ENCODE data around the gene AZIN2.

Gene AZIN2

GRCh38 chr1:33163621-33164519 is 82.9 kb downstream of the AZIN2 start:
- FAIRE-seq = no peak

GRCh38 chr1:33165209-33165608 is 84.3 kb downstream of the AZIN2 start:
- TF ChIP-seq TAF1 (IDR thresholded peaks at IDR 0.05; ENCODE audit: low read depth, low read length) = no peak
- no peak for TF ChIP-seq POLR2A (IDR thresholded peaks at IDR 0.05; ENCODE audit: low read depth, low read length)
- TF ChIP-seq POU2F2 (IDR thresholded peaks at IDR 0.05; ENCODE audit: low read depth, low read length) = no peak
- TF ChIP-seq PAX5 (IDR thresholded peaks at IDR 0.05; ENCODE audit: insufficient read depth, low read length, severe bottlenecking) = no peak
- no peak for TF ChIP-seq SPI1 (IDR thresholded peaks at IDR 0.05; ENCODE audit: low read depth, low read length)
- no peak for TF ChIP-seq POLR2AphosphoS5 (IDR thresholded peaks at IDR 0.05; ENCODE audit: low read depth, low read length)
- FAIRE-seq (no peak), DNase-seq (ENCODE audit: insufficient read length, low spot score) (no peak)

More at GRCh38 chr1:33163621-33164519, 82.9 kb downstream of the AZIN2 start:
- no peak for DNase-seq (ENCODE audit: insufficient read length, low spot score)
- TF ChIP-seq PAX5 (IDR thresholded peaks at IDR 0.05; ENCODE audit: insufficient read depth, low read length, severe bottlenecking) (no peak), POU2F2 (IDR thresholded peaks at IDR 0.05; ENCODE audit: low read depth, low read length) (no peak), POLR2AphosphoS5 (IDR thresholded peaks at IDR 0.05; ENCODE audit: low read depth, low read length) (no peak), POLR2A (IDR thresholded peaks at IDR 0.05; ENCODE audit: low read depth, low read length) (no peak), TAF1 (IDR thresholded peaks at IDR 0.05; ENCODE audit: low read depth, low read length) (no peak), SPI1 (IDR thresholded peaks at IDR 0.05; ENCODE audit: low read depth, low read length) (no peak)

GRCh38 chr1:33165809-33166208 is 84.9 kb downstream of the AZIN2 start:
- TF ChIP-seq PAX5 (IDR thresholded peaks at IDR 0.05; ENCODE audit: insufficient read depth, low read length, severe bottlenecking) (no peak), SPI1 (IDR thresholded peaks at IDR 0.05; ENCODE audit: low read depth, low read length) (no peak), POLR2AphosphoS5 (IDR thresholded peaks at IDR 0.05; ENCODE audit: low read depth, low read length) (no peak), TAF1 (IDR thresholded peaks at IDR 0.05; ENCODE audit: low read depth, low read length) (no peak), POU2F2 (IDR thresholded peaks at IDR 0.05; ENCODE audit: low read depth, low read length) (no peak), POLR2A (IDR thresholded peaks at IDR 0.05; ENCODE audit: low read depth, low read length) (no peak)
- FAIRE-seq (no peak), DNase-seq (ENCODE audit: insufficient read length, low spot score) (no peak)

GRCh38 chr1:33167650-33168447 is 86.9 kb downstream of the AZIN2 start:
- TF ChIP-seq PAX5 (IDR thresholded peaks at IDR 0.05; ENCODE audit: insufficient read depth, low read length, severe bottlenecking) (no peak), POLR2AphosphoS5 (IDR thresholded peaks at IDR 0.05; ENCODE audit: low read depth, low read length) (no peak), POU2F2 (IDR thresholded peaks at IDR 0.05; ENCODE audit: low read depth, low read length) (no peak), TAF1 (IDR thresholded peaks at IDR 0.05; ENCODE audit: low read depth, low read length) (no peak), POLR2A (IDR thresholded peaks at IDR 0.05; ENCODE audit: low read depth, low read length) (no peak), SPI1 (IDR thresholded peaks at IDR 0.05; ENCODE audit: low read depth, low read length) (no peak)
- no peak for DNase-seq (ENCODE audit: insufficient read length, low spot score)
- FAIRE-seq = no peak

- FAIRE-seq = no peak
- DNase-seq (ENCODE audit: insufficient read length, low spot score) = no peak
- TF ChIP-seq SPI1 (IDR thresholded peaks at IDR 0.05; ENCODE audit: low read depth, low read length) (no peak), TAF1 (IDR thresholded peaks at IDR 0.05; ENCODE audit: low read depth, low read length) (no peak), POLR2AphosphoS5 (IDR thresholded peaks at IDR 0.05; ENCODE audit: low read depth, low read length) (no peak), POLR2A (IDR thresholded peaks at IDR 0.05; ENCODE audit: low read depth, low read length) (no peak), PAX5 (IDR thresholded peaks at IDR 0.05; ENCODE audit: insufficient read depth, low read length, severe bottlenecking) (no peak), POU2F2 (IDR thresholded peaks at IDR 0.05; ENCODE audit: low read depth, low read length) (no peak)
Observed at GRCh38 chr1:33168556-33169289, 87.8 kb downstream of the AZIN2 start.

- FAIRE-seq = no peak
- DNase-seq (ENCODE audit: insufficient read length, low spot score) = no peak
- TF ChIP-seq TAF1 (IDR thresholded peaks at IDR 0.05; ENCODE audit: low read depth, low read length) (no peak), POLR2A (IDR thresholded peaks at IDR 0.05; ENCODE audit: low read depth, low read length) (no peak), SPI1 (IDR thresholded peaks at IDR 0.05; ENCODE audit: low read depth, low read length) (no peak), POLR2AphosphoS5 (IDR thresholded peaks at IDR 0.05; ENCODE audit: low read depth, low read length) (no peak), POU2F2 (IDR thresholded peaks at IDR 0.05; ENCODE audit: low read depth, low read length) (no peak), PAX5 (IDR thresholded peaks at IDR 0.05; ENCODE audit: insufficient read depth, low read length, severe bottlenecking) (no peak)
Observed at GRCh38 chr1:33169290-33170055, 88.5 kb downstream of the AZIN2 start.

All from GM12891 (cell line).